Mesothelial cell of epicardium (in vitro differentiated cells): ENCODE measurements around the gene CDH13. TPM values are rescaled to one million over a fixed set of nuclear protein-coding genes. Genes with fewer than 3 reads are reported as not detected.

Experiments used
- DNase-seq, 2 experiments: peaks; one replicate each; pipeline ENCODE4 v3.0.0; 2021; ENCODE audit warnings: low spot score in 2 of 2; ENCODE audit not compliant: unreplicated experiment in 2 of 2
- H3K27ac Mint-ChIP-seq: 2 replicates; pipeline ENCODE4 v1.8.0; 2021; ENCODE audit warnings: mixed read lengths
- H3K27me3 Mint-ChIP-seq: 2 replicates; pipeline ENCODE4 v1.8.0; 2021; ENCODE audit warnings: low read depth, mixed read lengths
- H3K36me3 Mint-ChIP-seq: 2 replicates; pipeline ENCODE4 v1.8.0; 2021; ENCODE audit warnings: mixed read lengths
- H3K4me1 Mint-ChIP-seq: 2 replicates; pipeline ENCODE4 v1.8.0; 2021; ENCODE audit warnings: mixed read lengths
- H3K4me3 Mint-ChIP-seq: 2 replicates; pipeline ENCODE4 v1.8.0; 2021; ENCODE audit warnings: mild to moderate bottlenecking, moderate library complexity, mixed read lengths
- H3K9me3 Mint-ChIP-seq: 2 replicates; pipeline ENCODE4 v1.8.0; 2021; ENCODE audit warnings: mixed read lengths
- total RNA-seq: library from RNA; stranded (reverse); gene quantifications from 3 replicates; pipeline ENCODE4 v1.2.1, GENCODE V29; 2021
- TF ChIP-seq, protein P1 (sequence below): fragments of 200-600 bp; sonication (generic); IDR thresholded peaks from one replicate; pipeline ENCODE4 v1.5.0; 2021; ENCODE audit warnings: antibody characterized with exemption; ENCODE audit not compliant: unreplicated experiment

The CDH13 gene
- total RNA-seq, 1 donor from 2014 or later: 0.80 TPM

- TF ChIP-seq, protein P1, sequence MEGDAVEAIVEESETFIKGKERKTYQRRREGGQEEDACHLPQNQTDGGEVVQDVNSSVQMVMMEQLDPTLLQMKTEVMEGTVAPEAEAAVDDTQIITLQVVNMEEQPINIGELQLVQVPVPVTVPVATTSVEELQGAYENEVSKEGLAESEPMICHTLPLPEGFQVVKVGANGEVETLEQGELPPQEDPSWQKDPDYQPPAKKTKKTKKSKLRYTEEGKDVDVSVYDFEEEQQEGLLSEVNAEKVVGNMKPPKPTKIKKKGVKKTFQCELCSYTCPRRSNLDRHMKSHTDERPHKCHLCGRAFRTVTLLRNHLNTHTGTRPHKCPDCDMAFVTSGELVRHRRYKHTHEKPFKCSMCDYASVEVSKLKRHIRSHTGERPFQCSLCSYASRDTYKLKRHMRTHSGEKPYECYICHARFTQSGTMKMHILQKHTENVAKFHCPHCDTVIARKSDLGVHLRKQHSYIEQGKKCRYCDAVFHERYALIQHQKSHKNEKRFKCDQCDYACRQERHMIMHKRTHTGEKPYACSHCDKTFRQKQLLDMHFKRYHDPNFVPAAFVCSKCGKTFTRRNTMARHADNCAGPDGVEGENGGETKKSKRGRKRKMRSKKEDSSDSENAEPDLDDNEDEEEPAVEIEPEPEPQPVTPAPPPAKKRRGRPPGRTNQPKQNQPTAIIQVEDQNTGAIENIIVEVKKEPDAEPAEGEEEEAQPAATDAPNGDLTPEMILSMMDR: no peak
- Mint-ChIP-seq H3K4me3 (no peak overlapping the region), H3K27me3 (no peaks in the 10 kb centered on the region), H3K9me3 (peaks cover 13% of the 10 kb centered on the region), H3K4me1 (no peaks in the 10 kb centered on the region), H3K27ac (no peak overlapping the region), H3K36me3 (no peaks in the 10 kb centered on the region)
- DNase-seq: no peak
These were observed 440.1 kb downstream of the CDH13 start for GRCh38 chr16:83066881-83067280.

DNA sequence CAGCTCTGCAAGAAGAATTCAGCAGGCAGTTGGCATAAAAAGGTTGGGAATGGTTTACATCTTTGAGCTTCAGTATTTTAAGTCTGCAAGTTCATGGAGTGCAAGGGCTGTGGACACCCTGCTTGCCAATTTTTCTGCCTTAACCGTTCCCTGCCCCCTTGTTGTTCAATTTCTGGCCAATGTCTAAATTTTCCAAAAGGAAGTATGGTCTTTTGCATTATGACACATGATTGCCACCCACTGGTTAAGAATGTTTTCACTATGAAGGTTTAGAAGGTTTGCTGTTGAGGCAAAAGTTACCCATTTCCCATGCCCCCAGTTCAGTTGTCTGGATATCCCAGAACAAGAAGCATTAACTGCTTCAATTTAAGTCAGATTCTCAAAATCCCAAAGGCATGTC, 441.9 kb downstream of the CDH13 start:
- Mint-ChIP-seq H3K36me3 (no peaks in the 10 kb centered on the region), H3K4me3 (no peak overlapping the region), H3K27me3 (peaks cover 4% of the 10 kb centered on the region), H3K27ac (no peak overlapping the region), H3K4me1 (no peaks in the 10 kb centered on the region), H3K9me3 (peaks cover 10% of the 10 kb centered on the region)
- no peak for DNase-seq
- TF ChIP-seq, protein P1: no peak

GRCh38 chr16:83070416-83071209, 443.8 kb downstream of the CDH13 start:
- no peak overlapping the region for H3K27ac Mint-ChIP-seq
- TF ChIP-seq, protein P1: no peak
- DNase-seq: no peak
- peaks cover 4% of the 10 kb centered on the region for H3K9me3 Mint-ChIP-seq
- H3K4me3 Mint-ChIP-seq: no peak overlapping the region
- H3K27me3 Mint-ChIP-seq: peaks cover 4% of the 10 kb centered on the region
- no peaks in the 10 kb centered on the region for H3K4me1 Mint-ChIP-seq
- no peaks in the 10 kb centered on the region for H3K36me3 Mint-ChIP-seq

DNA sequence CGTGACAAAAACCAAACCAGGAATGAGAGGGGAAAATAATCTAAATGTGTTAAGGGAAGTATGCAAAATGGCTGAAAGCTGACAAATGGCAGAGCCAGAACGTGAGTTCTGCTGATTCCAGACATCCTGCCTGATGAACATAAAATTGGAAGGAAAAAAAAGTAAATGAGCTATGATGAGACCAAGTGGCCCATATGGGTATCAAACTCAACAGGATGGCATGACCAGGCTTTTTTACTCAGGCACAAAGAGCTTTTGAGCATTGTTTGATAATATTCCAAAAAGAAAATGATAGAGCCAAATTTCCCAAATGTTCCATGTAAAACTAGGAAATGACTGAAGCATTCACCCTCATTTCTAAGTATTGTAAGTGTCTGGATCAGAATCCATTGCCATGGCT, 449.2 kb downstream of the CDH13 start:
- Mint-ChIP-seq H3K4me3 (no peak overlapping the region), H3K27me3 (peaks cover 4% of the 10 kb centered on the region), H3K9me3 (no peaks in the 10 kb centered on the region), H3K27ac (no peak overlapping the region), H3K4me1 (no peaks in the 10 kb centered on the region), H3K36me3 (no peaks in the 10 kb centered on the region)
- no peak for DNase-seq
- TF ChIP-seq, protein P1: no peak

GRCh38 chr16:83083361-83083760, 456.6 kb downstream of the CDH13 start:
- no peak for DNase-seq
- Mint-ChIP-seq H3K36me3 (no peaks in the 10 kb centered on the region), H3K27me3 (peaks cover 1% of the 10 kb centered on the region), H3K4me3 (no peak overlapping the region), H3K4me1 (no peaks in the 10 kb centered on the region), H3K9me3 (peaks cover 8% of the 10 kb centered on the region), H3K27ac (no peak overlapping the region)
- TF ChIP-seq, protein P1: no peak

DNA sequence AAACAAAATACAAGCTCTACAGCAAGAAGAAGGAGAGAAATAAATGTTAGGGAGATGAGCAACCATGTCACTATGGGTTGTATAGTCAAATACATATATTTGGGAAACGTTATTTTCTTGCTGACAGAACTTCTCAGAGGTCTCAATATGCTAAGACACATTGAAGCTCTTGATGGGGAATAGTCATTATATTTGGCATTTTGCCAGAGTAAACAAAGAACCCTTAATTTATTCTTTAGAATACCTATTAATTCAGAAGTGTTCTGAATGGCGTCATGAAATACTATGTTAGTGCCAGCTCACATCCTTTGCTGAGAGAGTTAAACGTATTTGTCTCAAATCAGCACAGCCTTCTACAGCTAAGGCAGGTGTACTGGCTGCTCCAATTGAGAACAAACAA, 458.9 kb downstream of the CDH13 start:
- DNase-seq: no peak
- TF ChIP-seq, protein P1: no peak
- H3K4me1 Mint-ChIP-seq: no peaks in the 10 kb centered on the region
- no peak overlapping the region for H3K27ac Mint-ChIP-seq
- no peak overlapping the region for H3K4me3 Mint-ChIP-seq
- no peaks in the 10 kb centered on the region for H3K36me3 Mint-ChIP-seq
- peaks cover 8% of the 10 kb centered on the region for H3K9me3 Mint-ChIP-seq
- peaks cover 1% of the 10 kb centered on the region for H3K27me3 Mint-ChIP-seq
